ENCODE data around the gene TPR.

DNA sequence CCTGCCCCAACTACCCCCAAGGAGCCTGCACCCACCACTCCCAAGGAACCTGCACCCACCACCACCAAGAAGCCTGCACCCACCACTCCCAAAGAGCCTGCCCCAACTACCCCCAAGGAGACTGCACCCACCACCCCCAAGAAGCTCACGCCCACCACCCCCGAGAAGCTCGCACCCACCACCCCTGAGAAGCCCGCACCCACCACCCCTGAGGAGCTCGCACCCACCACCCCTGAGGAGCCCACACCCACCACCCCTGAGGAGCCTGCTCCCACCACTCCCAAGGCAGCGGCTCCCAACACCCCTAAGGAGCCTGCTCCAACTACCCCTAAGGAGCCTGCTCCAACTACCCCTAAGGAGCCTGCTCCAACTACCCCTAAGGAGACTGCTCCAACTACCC lies 67.6 kb downstream of the TPR start:
- no peak for TF ChIP-seq POLR2A (IDR thresholded peaks at IDR 0.05)
- no peak for TF ChIP-seq EP300 (IDR thresholded peaks at IDR 0.05)
- TF ChIP-seq, protein P1, sequence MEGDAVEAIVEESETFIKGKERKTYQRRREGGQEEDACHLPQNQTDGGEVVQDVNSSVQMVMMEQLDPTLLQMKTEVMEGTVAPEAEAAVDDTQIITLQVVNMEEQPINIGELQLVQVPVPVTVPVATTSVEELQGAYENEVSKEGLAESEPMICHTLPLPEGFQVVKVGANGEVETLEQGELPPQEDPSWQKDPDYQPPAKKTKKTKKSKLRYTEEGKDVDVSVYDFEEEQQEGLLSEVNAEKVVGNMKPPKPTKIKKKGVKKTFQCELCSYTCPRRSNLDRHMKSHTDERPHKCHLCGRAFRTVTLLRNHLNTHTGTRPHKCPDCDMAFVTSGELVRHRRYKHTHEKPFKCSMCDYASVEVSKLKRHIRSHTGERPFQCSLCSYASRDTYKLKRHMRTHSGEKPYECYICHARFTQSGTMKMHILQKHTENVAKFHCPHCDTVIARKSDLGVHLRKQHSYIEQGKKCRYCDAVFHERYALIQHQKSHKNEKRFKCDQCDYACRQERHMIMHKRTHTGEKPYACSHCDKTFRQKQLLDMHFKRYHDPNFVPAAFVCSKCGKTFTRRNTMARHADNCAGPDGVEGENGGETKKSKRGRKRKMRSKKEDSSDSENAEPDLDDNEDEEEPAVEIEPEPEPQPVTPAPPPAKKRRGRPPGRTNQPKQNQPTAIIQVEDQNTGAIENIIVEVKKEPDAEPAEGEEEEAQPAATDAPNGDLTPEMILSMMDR (IDR thresholded peaks at IDR 0.05): no peak

Data from stomach (tissue), 4 donors.